Left lung (tissue), 10 donors: ENCODE measurements around the gene PTPRO. TPM values are rescaled to one million over a fixed set of nuclear protein-coding genes. Genes with fewer than 3 reads are reported as not detected.

Experiments used
- ATAC-seq: fragments of 200-7000 bp; cut with Tn5 transposase; one replicate; pipeline ENCODE4 v1.9.1; 2020; ENCODE audit warnings: moderate library complexity
- DNase-seq, 4 donors: peaks; one replicate each; pipeline ENCODE4 v3.0.0-alpha.2; 2013 to 2020
- H3K27ac ChIP-seq, 2 donors: fragments of 200-600 bp; sonication (generic) in 1 of 2; one replicate each; pipeline versions ENCODE4 v1.5.0 to v1.8.0; 2020 to 2021
- H3K27me3 ChIP-seq, 2 donors: fragments of 200-600 bp; sonication (generic) in 1 of 2; one replicate each; pipeline versions ENCODE4 v1.5.0 to v1.8.0; 2020 to 2021
- H3K36me3 ChIP-seq, 2 donors: fragments of 200-600 bp; sonication (generic) in 1 of 2; one replicate each; pipeline versions ENCODE4 v1.5.0 to v1.8.0; 2020 to 2021
- H3K4me1 ChIP-seq, 2 donors: fragments of 200-600 bp; one replicate each; pipeline ENCODE4 v1.8.0; 2021
- H3K4me3 ChIP-seq, 2 donors: fragments of 200-600 bp; sonication (generic) in 1 of 2; one replicate each; pipeline versions ENCODE4 v1.5.0 to v1.8.0; 2020 to 2021; ENCODE audit warnings: mild to moderate bottlenecking in 1 of 2
- H3K9me3 ChIP-seq, 2 donors: fragments of 200-600 bp; sonication (generic) in 1 of 2; one replicate each; pipeline versions ENCODE4 v1.5.0 to v1.8.0; 2020 to 2021
- intact Hi-C, 2 donors: fragments of 100-400 bp; cut with DNase I; formaldehyde crosslinking; loops; one replicate each; pipeline versions ENCODE4 v1.11.2 to v1.14.2; 2022
- polyA plus RNA-seq, 6 donors: library from polyadenylated mRNA; unstranded; fragments of 120-200 nt; gene quantifications; one replicate each; pipeline ENCODE4 v1.2.1, GENCODE V29; 2013; ENCODE audit not compliant: insufficient read length in 6 of 6
- total RNA-seq, 2 donors: library from RNA; stranded (reverse); fragmentation: NEBNext Ultra II Directional; extraction: Animal tissue kit (Norgen Biotek cat#: 25700); gene quantifications; one replicate each; pipeline ENCODE4 v1.2.1, GENCODE V29; 2021
- TF ChIP-seq, protein P1 (sequence below), 2 donors: fragments of 200-600 bp; sonication (generic) in 1 of 2; IDR thresholded peaks; one replicate each; pipeline versions ENCODE4 v1.5.0 to v1.8.0; 2021; ENCODE audit warnings: antibody characterized with exemption in 2 of 2
- donor health status: DM: no; HTN: yes; CAD: no.
- donor health status: DM: no; HTN: no; CAD: no.

PTPRO gene
- total and polyA plus RNA-seq, 8 donors, result 1.1 to 11.9 (median 1.7) TPM

GRCh38 chr12:15481846-15482245 lies 159.5 kb downstream of the PTPRO start:
- H3K36me3 ChIP-seq, result no peaks in the 10 kb centered on the region
- no peaks in the 10 kb centered on the region for H3K4me1 ChIP-seq
- ATAC-seq, result no peak
- no peak overlapping the region for H3K4me3 ChIP-seq
- intact Hi-C loops, result no loop called here
- no peak overlapping the region for H3K27ac ChIP-seq
- no peaks in the 10 kb centered on the region for H3K27me3 ChIP-seq
- TF ChIP-seq, protein P1, sequence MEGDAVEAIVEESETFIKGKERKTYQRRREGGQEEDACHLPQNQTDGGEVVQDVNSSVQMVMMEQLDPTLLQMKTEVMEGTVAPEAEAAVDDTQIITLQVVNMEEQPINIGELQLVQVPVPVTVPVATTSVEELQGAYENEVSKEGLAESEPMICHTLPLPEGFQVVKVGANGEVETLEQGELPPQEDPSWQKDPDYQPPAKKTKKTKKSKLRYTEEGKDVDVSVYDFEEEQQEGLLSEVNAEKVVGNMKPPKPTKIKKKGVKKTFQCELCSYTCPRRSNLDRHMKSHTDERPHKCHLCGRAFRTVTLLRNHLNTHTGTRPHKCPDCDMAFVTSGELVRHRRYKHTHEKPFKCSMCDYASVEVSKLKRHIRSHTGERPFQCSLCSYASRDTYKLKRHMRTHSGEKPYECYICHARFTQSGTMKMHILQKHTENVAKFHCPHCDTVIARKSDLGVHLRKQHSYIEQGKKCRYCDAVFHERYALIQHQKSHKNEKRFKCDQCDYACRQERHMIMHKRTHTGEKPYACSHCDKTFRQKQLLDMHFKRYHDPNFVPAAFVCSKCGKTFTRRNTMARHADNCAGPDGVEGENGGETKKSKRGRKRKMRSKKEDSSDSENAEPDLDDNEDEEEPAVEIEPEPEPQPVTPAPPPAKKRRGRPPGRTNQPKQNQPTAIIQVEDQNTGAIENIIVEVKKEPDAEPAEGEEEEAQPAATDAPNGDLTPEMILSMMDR (IDR thresholded peaks at IDR 0.05), result no peak
- H3K9me3 ChIP-seq, result no peaks in the 10 kb centered on the region
- no peak for DNase-seq

GRCh38 chr12:15485466-15485865 lies 163.2 kb downstream of the PTPRO start:
- ATAC-seq, result no peak
- TF ChIP-seq, protein P1 (IDR thresholded peaks at IDR 0.05), result no peak
- Histone ChIP-seq H3K4me3 (no peak overlapping the region), H3K27ac (no peak overlapping the region), H3K36me3 (no peaks in the 10 kb centered on the region), H3K4me1 (no peaks in the 10 kb centered on the region), H3K27me3 (peaks cover 0 to 6% of the 10 kb centered on the region in 2 donors), H3K9me3 (no peaks in the 10 kb centered on the region)
- no peak for DNase-seq
- intact Hi-C loops, result no loop called here

DNA sequence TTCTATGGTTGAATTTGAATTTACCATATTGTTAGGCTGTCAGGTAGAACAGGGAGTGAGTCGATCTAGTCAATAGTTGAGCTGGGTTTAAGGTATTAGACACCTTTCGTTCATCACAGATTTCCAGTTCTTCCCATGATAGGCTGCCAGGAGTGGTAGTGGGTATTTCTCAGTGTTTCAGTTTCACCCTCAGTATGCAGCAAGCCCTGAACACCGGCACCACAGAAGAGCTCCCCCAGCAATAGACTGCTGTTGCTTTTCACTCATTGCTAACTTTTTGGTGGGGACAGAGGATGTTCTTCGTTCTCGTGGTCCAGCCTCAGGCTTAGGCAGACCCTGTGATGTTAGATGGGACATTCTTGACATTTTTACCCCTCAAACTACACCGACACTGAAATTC lies 164.6 kb downstream of the PTPRO start:
- intact Hi-C loops, result no loop called here
- H3K4me3 ChIP-seq, result no peak overlapping the region
- no peak overlapping the region for H3K27ac ChIP-seq
- H3K36me3 ChIP-seq, result no peaks in the 10 kb centered on the region
- H3K27me3 ChIP-seq, result peaks cover 0 to 6% of the 10 kb centered on the region in 2 donors
- TF ChIP-seq, protein P1 (IDR thresholded peaks at IDR 0.05), result no peak
- no peaks in the 10 kb centered on the region for H3K9me3 ChIP-seq
- no peak for ATAC-seq
- DNase-seq, result no peak
- no peaks in the 10 kb centered on the region for H3K4me1 ChIP-seq

DNA sequence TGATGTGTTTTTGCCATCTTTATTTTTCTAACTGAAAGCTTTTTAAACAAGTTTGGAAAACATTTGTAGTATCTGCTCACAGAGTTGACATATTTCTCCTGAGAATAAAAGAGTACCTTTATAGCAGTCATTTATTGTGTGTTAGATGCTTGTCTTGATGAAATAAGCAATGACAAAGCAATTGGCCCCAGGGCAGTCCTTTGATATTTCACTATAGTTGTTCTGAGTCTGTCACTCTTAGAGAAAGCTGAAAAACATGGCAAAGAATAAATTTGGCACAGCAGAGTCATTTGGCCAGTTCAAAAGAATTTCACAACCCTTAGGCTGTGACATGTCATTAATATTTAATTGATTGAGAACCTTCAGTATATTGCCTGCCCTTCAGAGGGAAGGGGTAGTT lies 166.2 kb downstream of the PTPRO start:
- DNase-seq (no peak), ATAC-seq (no peak)
- H3K27ac ChIP-seq, result no peak overlapping the region
- no peak overlapping the region for H3K4me3 ChIP-seq
- no peaks in the 10 kb centered on the region for H3K4me1 ChIP-seq
- H3K27me3 ChIP-seq, result peaks cover 0 to 6% of the 10 kb centered on the region in 2 donors
- H3K36me3 ChIP-seq, result no peaks in the 10 kb centered on the region
- H3K9me3 ChIP-seq, result peaks cover 0 to 7% of the 10 kb centered on the region in 2 donors
- intact Hi-C loops, result no loop called here
- TF ChIP-seq, protein P1 (IDR thresholded peaks at IDR 0.05), result no peak

DNA sequence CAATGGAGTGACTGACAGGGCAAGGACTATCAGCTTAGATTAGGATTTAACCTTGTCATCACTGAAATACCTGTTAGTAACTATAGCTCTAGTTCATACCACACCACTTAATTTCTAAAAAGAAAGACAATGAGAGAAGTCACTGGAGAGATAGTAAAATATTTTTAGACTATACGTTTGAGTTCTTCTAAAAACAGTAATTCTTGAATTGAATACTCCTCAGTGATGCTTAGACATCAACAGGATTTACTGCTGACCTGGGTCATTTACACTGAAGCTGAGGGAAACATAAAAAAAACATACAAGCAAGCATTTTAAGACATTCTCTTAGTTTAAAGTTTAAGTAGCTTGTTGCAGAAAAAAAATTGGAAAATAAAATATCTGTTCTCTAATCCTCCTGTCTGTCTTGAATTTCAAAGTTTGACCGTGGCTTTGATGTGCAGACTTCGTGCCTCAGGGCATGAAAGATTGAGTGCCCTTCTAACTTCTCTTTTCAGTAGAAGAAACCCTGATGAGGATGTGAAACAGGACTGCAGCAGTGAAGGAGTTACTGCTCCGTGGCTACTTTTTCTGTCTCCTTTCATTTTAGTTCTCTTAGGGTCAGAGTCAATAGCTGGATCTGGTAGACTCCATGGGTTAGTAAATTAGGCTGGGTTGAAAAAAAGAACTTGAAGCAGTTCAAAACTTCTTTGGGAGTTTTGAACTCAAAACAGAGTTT lies 172.2 kb downstream of the PTPRO start:
- TF ChIP-seq, protein P1 (IDR thresholded peaks at IDR 0.05), result no peak
- Histone ChIP-seq H3K27me3 (peaks cover 0 to under 1% of the 10 kb centered on the region in 2 donors), H3K4me1 (no peaks in the 10 kb centered on the region), H3K4me3 (no peak overlapping the region), H3K9me3 (peaks cover 0 to 7% of the 10 kb centered on the region in 2 donors), H3K36me3 (no peaks in the 10 kb centered on the region), H3K27ac (no peak overlapping the region)
- ATAC-seq (no peak), DNase-seq (no peak)
- intact Hi-C loops, result no loop called here
